HG02588 (cell line): ENCODE measurements around the gene THY1.
"Not testable (repeated sequence)": the region's sequence is repeated elsewhere in the genome, so short reads cannot be mapped to it uniquely, and the experiment has no call there.

ENCODE experiments used
- ATAC-seq: cut with Tn5 transposase; IDR thresholded peaks from one replicate; pipeline ENCODE4 v1.9.1; 2021; ENCODE audit warnings: mild to moderate bottlenecking, moderate library complexity; ENCODE audit not compliant: unreplicated experiment

THY1 gene

GRCh38 chr11:119389611-119390254 lies 33.2 kb downstream of the THY1 start:
- no peak for ATAC-seq

DNA sequence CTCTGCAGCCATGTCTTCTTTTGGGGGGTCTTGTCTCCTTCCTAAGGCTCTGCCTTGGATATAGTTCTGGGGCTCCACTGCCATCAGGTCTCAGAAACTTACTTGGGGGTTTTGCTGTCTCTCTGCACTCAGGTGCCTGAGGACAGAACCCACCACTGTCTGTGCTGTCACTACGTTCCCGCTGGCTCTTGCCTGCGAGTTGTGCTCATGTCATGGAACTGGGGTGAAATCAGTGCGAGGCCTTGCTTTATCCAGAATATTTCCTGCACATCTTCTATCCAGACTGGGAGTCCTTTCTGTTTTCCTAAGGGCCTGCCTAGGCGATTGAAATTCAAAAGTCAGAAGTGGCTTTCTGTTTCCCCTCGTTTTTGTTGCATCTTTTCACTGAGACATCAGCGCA lies 34.9 kb downstream of the THY1 start:
- ATAC-seq = no peak

DNA sequence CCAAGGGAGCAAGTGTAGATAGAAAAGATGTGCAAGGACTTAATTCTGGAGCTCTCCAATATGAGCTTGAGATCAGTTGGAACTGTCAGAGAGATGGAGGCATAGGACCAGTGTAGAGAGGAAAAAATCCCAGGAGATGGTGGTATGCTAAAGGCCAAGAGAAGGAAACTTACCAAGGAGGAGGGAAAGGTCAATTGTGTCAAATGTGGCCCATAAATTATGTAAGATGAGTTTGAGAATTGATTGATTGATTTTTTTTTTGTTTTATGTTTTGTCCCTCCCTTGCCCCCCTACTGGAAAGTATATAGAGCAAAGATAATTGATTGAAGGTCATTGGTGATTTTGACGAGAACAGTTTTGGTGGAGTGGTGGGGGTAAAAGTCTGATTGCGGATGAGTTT lies 38.6 kb downstream of the THY1 start:
- no peak for ATAC-seq

DNA sequence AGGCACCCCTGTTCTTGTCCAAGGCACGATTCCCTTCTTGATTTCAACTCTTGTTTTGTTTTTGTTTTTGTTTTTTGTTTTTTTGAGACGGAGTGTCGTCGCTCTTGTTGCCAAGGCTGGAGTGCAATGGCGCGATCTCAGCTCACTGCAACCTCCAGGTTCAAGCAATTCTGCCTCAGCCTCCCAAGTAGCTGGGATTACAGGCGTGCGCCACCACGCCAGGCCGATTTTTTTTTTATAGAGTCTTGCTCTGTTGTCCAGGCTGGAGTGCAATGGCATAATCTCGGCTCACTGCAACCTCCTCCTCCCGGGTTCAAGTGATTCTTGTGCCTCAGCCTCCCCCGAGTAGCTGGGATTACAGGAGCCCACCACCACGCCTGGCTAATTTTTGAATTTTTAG lies 40.5 kb downstream of the THY1 start:
- ATAC-seq = not testable (repeated sequence)

DNA sequence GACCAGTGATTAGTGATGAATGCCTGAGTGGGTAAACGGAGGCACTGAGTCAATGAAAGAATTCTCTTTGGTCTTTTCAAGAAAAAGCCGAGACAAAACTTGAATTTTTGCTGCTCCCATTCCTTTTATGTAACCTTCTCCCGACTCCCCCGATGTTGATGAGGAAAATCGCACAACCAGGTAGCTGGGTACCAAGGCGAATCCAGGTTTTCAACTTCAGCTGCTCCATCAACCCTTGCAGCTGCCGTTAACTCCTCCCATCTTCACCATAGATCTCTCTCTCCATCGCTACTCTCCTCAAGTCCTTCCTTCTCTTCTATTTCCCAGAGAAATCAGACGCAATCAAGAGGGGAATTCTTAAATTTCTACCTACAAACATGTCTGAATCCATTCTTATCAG lies 40.9 kb downstream of the THY1 start:
- no peak for ATAC-seq

- ATAC-seq = peak; percentile 99
Observed at GRCh38 chr11:119381181-119381988, 41.6 kb downstream of the THY1 start, which contains the start of gene USP2. TSS of gene USP2 (minus strand) at chr11:119381690. CDS start at chr11:119373480, 8,210 bp downstream.

DNA sequence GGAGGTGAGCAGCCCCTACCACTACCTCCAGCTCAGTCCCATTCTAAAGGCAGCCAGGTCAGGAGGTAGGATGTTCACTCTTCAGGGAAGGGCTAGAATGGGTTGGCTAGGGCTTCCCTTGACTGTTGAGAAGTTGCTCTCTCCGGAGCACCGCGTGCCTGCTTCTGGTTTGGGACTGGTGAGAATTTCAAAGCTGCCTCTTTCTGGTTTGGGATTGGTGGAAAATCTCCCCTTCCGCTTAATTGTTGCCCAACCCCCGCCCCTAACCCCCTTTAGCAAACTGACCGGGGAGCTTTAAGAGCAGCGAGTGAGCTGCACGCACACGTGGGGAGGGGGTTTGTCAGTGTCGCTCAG lies 42.2 kb downstream of the THY1 start:
- ATAC-seq = no peak

DNA sequence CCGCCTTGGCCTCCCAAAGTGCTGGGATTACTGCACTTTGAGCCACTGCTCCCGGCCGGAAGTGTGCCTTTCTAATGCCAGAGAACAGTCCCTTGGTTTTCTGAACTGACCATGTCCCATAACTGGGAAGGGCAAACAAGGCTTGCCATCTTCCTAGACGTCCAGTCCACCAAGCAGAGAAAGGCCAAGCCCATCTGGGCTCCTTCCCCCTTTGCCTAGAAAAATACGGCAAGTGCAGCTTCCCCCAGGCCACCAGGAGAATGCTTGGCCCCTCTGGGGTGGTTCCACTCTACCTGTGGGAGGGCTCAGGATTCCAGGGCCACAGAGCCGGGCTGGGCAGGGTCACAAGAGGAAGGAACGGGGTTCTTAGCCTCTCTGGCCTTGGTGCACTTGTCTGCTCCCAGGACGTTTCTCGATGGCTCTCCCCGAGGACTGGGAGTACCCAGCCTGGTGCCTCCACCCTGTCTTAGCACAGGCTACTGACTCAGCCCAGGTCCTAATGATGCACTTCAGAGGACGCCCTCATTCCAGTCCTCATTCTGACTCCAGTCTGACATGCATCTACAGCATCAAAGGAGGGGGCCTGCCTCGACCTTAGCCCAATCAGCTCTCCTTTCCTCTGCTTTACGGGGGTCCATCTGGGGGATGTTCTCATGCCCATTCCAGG lies 42.7 kb downstream of the THY1 start:
- no peak for ATAC-seq

DNA sequence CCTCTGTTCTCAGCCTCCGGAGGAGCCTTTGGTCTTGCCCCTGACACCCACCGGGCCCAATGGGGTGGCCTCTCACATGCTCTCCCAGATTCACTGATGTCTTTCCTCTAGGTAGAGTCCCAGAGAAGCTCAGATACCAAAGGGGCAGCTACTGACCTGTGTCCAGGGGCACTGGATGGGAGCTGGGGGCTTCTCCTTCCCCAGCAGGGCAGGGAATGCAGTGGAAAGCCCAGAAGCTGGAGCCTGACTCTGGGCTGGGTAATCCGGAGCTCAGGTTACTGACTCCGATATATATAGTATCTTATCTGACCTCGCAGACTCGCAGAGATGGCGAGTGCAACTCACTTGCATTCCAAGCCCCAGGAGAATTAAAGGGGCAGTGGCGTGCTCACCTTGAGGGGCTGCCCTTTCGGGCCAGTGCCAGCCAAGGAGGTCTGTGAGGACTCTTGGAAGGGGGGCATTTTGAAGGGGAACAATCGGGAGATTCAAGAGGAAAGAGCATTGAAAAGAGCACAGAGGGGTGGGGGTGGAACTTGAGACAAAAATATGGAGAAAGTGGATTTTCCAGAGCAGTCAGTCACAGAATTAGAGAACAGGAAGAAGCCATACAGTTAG lies 44.0 kb downstream of the THY1 start:
- ATAC-seq = no peak

DNA sequence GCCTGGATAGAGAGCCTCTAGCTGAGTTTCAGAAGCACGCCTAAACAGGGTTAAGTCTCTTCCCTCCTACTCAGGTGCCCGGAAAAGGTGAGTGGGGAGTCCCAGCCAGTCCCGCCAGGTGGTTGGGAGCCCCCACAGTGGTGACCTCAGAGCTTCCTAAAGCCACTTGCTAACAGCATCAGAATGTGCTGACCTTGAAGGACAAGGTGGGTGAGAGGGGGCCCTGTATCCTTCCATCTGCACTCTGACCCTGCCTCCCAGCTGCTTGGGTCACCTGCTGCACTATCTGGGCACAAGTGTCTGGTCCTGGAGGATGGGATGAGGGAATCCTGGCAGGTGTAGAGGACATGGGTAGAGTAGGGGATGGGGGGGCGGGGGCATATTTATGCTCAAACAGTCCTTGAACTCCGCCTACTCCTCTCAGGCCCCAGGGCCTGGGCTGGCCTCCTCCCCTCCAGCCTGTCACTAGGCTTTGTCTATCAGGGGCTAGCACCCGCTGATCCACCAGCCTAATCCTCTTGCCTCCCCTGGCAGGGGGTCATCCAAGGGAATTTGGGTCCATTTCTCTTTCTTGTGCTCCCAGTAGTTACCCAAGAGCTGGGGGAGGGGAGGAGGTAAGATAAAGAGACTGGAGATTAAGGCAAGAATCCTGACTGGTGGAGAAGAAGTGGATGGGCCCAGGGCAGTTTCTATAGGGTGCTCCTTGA lies 44.9 kb downstream of the THY1 start:
- ATAC-seq = no peak

DNA sequence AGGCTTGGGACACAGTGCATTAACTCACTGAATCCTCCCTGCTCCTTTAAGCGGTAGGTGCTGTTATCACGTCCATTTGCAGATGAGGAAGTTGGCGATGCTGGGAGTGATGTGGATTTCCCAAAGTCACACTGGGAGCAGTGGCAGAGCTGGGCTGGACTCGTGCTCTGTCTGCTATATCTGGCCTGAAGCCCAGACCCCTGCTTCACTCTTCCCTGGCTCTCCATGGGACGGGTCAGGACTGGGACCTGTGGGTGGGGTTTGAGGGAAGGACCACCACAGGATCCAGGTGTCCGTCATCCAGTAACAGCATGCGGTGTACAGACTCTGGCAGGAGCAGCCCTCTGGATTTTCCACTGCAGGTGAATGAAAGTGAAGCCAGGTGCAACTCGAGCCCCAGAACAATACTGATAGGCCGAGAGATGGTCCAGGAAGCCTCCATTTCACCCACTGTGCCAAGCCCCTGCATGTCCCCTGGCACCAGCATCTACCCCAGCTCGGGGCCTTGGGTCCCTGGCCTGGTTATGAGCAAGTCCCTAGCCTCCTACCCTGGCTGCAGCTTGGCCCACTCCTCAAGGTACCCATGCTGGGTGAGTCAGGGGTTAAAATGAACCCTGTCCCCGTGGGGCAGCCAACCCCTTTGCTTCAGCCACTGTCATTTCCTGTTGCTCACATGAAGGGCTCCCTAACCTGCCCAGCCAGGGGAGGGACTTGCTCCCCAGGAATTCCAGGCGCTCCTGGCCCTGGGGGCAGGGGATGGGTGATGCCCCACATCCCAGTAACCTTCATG lies 45.7 kb downstream of the THY1 start:
- no peak for ATAC-seq

- ATAC-seq = no peak
Observed at GRCh38 chr11:119376197-119376847, 46.6 kb downstream of the THY1 start.

DNA sequence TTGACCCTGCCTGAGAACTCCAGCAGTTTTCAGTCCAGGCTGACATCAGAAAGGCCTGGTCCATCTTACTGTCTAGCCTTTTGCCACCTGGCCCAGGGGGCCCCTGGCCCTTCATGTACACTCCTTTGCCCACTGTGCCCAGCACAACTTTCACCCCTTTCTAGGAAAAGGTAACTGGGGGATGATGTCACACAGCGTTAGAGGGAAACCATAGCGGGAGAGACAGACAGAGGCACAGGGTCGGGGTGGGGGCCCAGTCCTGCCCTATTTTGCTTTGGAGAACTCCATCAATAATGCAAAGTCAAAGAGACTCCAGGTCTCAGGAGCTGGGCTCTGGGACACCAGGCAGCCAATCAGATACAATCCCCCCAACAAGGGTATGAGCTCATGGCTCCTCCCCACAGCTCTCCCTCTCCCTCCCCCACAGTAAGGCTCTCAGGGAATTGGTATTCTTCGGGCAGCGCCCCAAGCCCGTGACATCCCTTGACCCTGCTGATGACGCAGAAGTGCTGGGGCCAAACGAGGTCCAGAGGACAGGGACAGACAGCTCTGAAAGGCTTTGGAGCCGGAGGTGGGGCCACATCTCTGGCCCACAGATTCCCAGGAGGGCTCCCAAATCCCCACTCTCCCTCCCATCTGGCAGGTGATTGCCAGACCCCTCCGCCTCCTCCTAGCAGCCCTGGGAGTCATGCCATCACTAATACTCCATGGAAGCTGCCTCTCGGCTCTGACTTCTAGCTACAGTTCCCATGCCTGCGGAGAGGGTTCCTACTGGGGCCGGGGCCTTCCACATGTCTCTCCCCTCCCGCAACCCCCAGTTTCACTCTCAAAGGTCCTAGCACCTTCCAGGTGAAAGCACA lies 47.4 kb downstream of the THY1 start:
- ATAC-seq = no peak

- no peak for ATAC-seq
Observed at GRCh38 chr11:119374632-119375336, 48.2 kb downstream of the THY1 start.

DNA sequence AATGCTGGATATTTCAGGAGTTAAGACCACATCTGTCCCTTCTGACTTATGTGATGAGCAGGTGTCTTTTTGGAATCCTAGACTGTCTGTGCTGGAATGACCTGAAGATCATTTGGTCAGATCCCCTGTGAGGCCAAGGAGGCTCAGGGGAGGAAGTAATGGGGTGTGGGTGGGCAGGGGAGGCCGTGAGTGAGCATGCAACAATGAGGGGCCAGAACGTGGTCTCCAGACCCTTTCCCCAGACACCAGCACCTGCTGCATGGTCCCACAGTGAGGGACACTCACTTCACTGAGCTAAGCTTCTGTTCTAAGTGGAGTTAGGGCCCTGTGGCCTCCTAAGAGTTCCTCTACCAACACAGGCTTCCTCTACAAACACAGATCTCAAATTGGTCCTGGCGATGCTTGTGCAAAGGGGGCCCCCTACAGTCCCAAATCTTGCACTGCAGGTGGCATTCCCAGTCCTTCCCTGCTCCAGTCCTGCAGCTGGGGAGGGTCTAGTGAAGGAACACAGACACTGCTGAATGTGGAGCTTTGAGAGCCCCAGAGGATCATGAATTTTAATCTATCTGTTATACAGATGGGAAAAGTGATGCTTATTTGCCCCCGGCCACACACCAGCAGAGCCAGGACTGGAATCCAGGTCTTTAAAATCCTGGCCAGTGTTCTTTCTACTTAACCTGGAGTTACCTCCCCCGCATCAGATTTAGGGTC lies 48.9 kb downstream of the THY1 start:
- no peak for ATAC-seq

- ATAC-seq = no peak
Observed at GRCh38 chr11:119373059-119373920, 49.7 kb downstream of the THY1 start.
